IMR-90 (cell line): Measurements from ENCODE around the gene CIBAR2.

Experiments
- MXI1 ChIP-seq: IDR thresholded peaks from 2 replicates; pipeline ENCODE4 v1.6.1; 2012; ENCODE audit warnings: low read depth, mild to moderate bottlenecking, low read length, moderate library complexity, borderline replicate concordance
- SMC3 ChIP-seq: fragments of 150-350 bp; IDR thresholded peaks from 2 replicates; pipeline ENCODE4 v1.6.1; 2016; ENCODE audit warnings: low read depth, mild to moderate bottlenecking, antibody characterized with exemption, low read length, moderate library complexity
- TF ChIP-seq, protein P1 (sequence below): conservative IDR thresholded peaks from 2 replicates; pipeline ENCODE4 v1.5.1; 2012; ENCODE audit warnings: mild to moderate bottlenecking, low read depth, low read length, improper control_type of control experiment

- TF ChIP-seq, protein P1, sequence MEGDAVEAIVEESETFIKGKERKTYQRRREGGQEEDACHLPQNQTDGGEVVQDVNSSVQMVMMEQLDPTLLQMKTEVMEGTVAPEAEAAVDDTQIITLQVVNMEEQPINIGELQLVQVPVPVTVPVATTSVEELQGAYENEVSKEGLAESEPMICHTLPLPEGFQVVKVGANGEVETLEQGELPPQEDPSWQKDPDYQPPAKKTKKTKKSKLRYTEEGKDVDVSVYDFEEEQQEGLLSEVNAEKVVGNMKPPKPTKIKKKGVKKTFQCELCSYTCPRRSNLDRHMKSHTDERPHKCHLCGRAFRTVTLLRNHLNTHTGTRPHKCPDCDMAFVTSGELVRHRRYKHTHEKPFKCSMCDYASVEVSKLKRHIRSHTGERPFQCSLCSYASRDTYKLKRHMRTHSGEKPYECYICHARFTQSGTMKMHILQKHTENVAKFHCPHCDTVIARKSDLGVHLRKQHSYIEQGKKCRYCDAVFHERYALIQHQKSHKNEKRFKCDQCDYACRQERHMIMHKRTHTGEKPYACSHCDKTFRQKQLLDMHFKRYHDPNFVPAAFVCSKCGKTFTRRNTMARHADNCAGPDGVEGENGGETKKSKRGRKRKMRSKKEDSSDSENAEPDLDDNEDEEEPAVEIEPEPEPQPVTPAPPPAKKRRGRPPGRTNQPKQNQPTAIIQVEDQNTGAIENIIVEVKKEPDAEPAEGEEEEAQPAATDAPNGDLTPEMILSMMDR, result no peak
- TF ChIP-seq SMC3 (no peak), MXI1 (no peak)
These were observed 13.5 kb upstream of the CIBAR2 start for GRCh38 chr16:85125570-85126393.
